ENCODE data around the gene ESF1. TPM values are rescaled to one million over a fixed set of nuclear protein-coding genes. Genes with fewer than 3 reads are reported as not detected.

The ESF1 gene
- total RNA-seq, 2 experiments from 2014 or later: 10.1 to 13.5 TPM

DNA sequence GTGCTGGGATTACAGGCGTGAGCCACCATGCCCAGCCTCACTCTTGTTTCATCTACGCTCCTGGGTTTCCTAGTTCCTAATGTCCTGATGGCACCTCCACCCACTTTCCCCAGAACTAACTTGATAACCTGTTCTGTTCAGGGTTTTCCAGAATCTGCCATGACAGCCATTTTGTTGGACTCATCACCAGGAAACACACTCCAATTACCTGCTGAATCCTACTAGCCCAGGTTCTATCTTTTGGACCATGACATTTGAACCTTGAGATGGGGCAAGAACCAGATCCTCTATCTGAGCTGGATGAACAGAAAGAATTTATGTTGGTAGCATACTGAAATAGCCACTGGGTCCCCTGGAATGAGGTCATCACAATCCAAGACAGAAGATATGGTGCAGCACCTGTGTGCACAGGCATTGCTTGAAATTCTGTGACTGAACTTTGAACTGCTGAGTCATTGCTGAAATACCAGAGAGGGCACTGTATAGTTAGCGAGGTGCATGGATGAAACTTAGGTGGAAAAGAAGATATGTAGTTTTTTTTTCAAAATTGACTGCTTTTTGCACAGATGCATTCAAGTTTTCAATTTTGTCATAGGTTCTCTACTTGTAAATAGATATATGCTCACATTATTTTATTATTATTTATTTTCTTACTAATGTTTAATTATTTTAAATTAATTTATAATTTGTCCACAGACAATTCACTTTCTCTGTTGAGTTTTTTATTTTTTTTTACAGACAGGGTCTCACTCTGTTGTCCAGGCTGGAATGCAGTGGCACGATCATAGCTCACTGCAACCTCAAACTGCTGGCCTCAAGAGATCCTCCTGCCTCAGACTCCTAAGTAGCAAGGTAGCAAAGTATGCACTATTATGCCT, 103.2 kb downstream of the ESF1 start:
- no peaks in the 10 kb centered on the region for H3K79me2 ChIP-seq (ENCODE audit: insufficient read depth, low read depth, low read length)
- BruUV-seq (replicated peaks): no TSS peak
- H4K20me1 ChIP-seq (ENCODE audit: insufficient read depth, low read length): no peaks in the 10 kb centered on the region
- H3K4me3 ChIP-seq (ENCODE audit: low read depth, low read length, poor library complexity, severe bottlenecking): no peak overlapping the region
- no peak overlapping the region for H3K4me2 ChIP-seq (ENCODE audit: low read length)
- ChIA-PET CTCF (ENCODE audit: unreplicated experiment) (no interaction called here), POLR2A (no interaction called here)
- H3K9me2 ChIP-seq (ENCODE audit: insufficient read depth, low read length): 0 out of 2 replicates have a peak, but pooled peaks cover 3% of the 10 kb centered on the region
- H3K9me3 ChIP-seq (ENCODE audit: low read length): no peaks in the 10 kb centered on the region
- H2AFZ ChIP-seq (ENCODE audit: low read length): no peak overlapping the region
- TF ChIP-seq CTCF (conservative IDR thresholded peaks at IDR 0.05; ENCODE audit: low read length): no peak
- TF ChIP-seq EZH2phosphoT487 (IDR thresholded peaks at IDR 0.05; ENCODE audit: borderline replicate concordance, low read depth, low read length): no peak
- intact Hi-C loops (cut with micrococcal nuclease; ENCODE audit: unreplicated experiment): no loop called here
- H3K36me3 ChIP-seq (ENCODE audit: insufficient read depth, low read length): no peaks in the 10 kb centered on the region
- H3K4me1 ChIP-seq (ENCODE audit: insufficient read depth, low read length, poor library complexity, severe bottlenecking): peaks cover 12% of the 10 kb centered on the region
- H3K27ac ChIP-seq (ENCODE audit: low read depth, low read length, poor library complexity, severe bottlenecking): no peak overlapping the region
- DNase-seq (ENCODE audit: low spot score): no peak

GRCh38 chr20:13678944-13679343, 105.8 kb downstream of the ESF1 start:
- intact Hi-C loops (cut with micrococcal nuclease; ENCODE audit: unreplicated experiment): no loop called here
- BruUV-seq (replicated peaks): no TSS peak
- POLR2A ChIA-PET: interaction anchor here (0.5 to 0.6 kb wide), 2 partner anchors 238 to 1825 kb away, joined by 3 read pairs; no protein-coding TSS in a partner anchor

More at GRCh38 chr20:13678944-13679343, 105.8 kb downstream of the ESF1 start:
- no peak overlapping the region for H3K4me2 ChIP-seq (ENCODE audit: low read length)
- no peak for TF ChIP-seq CTCF (conservative IDR thresholded peaks at IDR 0.05; ENCODE audit: low read length)
- no peak for TF ChIP-seq EZH2phosphoT487 (IDR thresholded peaks at IDR 0.05; ENCODE audit: borderline replicate concordance, low read depth, low read length)
- no peaks in the 10 kb centered on the region for H3K4me1 ChIP-seq (ENCODE audit: insufficient read depth, low read length, poor library complexity, severe bottlenecking)
- CTCF ChIA-PET (ENCODE audit: unreplicated experiment): no interaction called here
- no peak for DNase-seq (ENCODE audit: low spot score)
- no peaks in the 10 kb centered on the region for H3K79me2 ChIP-seq (ENCODE audit: insufficient read depth, low read depth, low read length)
- H4K20me1 ChIP-seq (ENCODE audit: insufficient read depth, low read length): no peaks in the 10 kb centered on the region
- no peak overlapping the region for H3K4me3 ChIP-seq (ENCODE audit: low read depth, low read length, poor library complexity, severe bottlenecking)
- no peaks in the 10 kb centered on the region for H3K36me3 ChIP-seq (ENCODE audit: insufficient read depth, low read length)
- H3K9me3 ChIP-seq (ENCODE audit: low read length): no peaks in the 10 kb centered on the region
- no peak overlapping the region for H3K27ac ChIP-seq (ENCODE audit: low read depth, low read length, poor library complexity, severe bottlenecking)
- 0 out of 2 replicates have a peak, but pooled peaks cover 3% of the 10 kb centered on the region for H3K9me2 ChIP-seq (ENCODE audit: insufficient read depth, low read length)
- no peak overlapping the region for H2AFZ ChIP-seq (ENCODE audit: low read length)
